HFFc6 (cell line): ENCODE measurements around the gene ACTR3C. TPM values are rescaled to one million over a fixed set of nuclear protein-coding genes. Genes with fewer than 3 reads are reported as not detected.
"Not testable (repeated sequence)": the region's sequence is repeated elsewhere in the genome, so short reads cannot be mapped to it uniquely, and the experiment has no call there.

Experiments
- DNase-seq: peaks from one replicate; pipeline ENCODE4 v3.0.0-alpha.2; 2018
- H3K27ac Mint-ChIP-seq: 2 replicates; pipeline ENCODE4 v1.8.0; 2020; ENCODE audit warnings: mild to moderate bottlenecking, mixed read lengths
- H3K27me3 Mint-ChIP-seq: 2 replicates; pipeline ENCODE4 v1.8.0; 2021; ENCODE audit warnings: mild to moderate bottlenecking, moderate library complexity, mixed read lengths; ENCODE audit not compliant: insufficient read depth
- H3K36me3 Mint-ChIP-seq: 2 replicates; pipeline ENCODE4 v1.8.0; 2021; ENCODE audit warnings: low read depth, mixed read lengths
- H3K4me1 Mint-ChIP-seq: 2 replicates; pipeline ENCODE4 v1.8.0; 2020; ENCODE audit warnings: low read depth, mixed read lengths
- H3K4me3 Mint-ChIP-seq: 2 replicates; pipeline ENCODE4 v1.8.0; 2020; ENCODE audit warnings: mild to moderate bottlenecking, moderate library complexity, mixed read lengths
- H3K9me3 Mint-ChIP-seq: 2 replicates; pipeline ENCODE4 v1.8.0; 2020; ENCODE audit warnings: mild to moderate bottlenecking, mixed read lengths
- CTCF ChIP-seq: fragments of 200-600 bp; sonication (generic); IDR thresholded peaks from 2 replicates; pipeline ENCODE4 v1.5.0; 2021; ENCODE audit warnings: antibody characterized with exemption, mild to moderate bottlenecking
- total RNA-seq, 6 experiments: library from RNA; stranded (reverse); fragmentation: NEBNext Ultra II Directional; extraction: Animal tissue kit (Norgen Biotek cat#: 25700); gene quantifications; 2 replicates in 1 of 6; 3 replicates in 5 of 6; pipeline ENCODE4 v1.2.3, GENCODE V29; 2021

The ACTR3C gene
- total RNA-seq, 6 experiments from 2014 or later = not detected

- DNase-seq, H3K4me1 Mint-ChIP-seq, H3K4me3 Mint-ChIP-seq, H3K9me3 Mint-ChIP-seq, H3K27ac Mint-ChIP-seq, H3K36me3 Mint-ChIP-seq, H3K27me3 Mint-ChIP-seq: not testable (repeated sequence)
Observed at GRCh38 chr7:150295027-150295426, 28.3 kb downstream of the ACTR3C start.

GRCh38 chr7:150290317-150290716 is 33.0 kb downstream of the ACTR3C start:
- not testable (repeated sequence) for H3K4me3 Mint-ChIP-seq, H3K9me3 Mint-ChIP-seq, H3K27me3 Mint-ChIP-seq, H3K27ac Mint-ChIP-seq, DNase-seq, H3K4me1 Mint-ChIP-seq, H3K36me3 Mint-ChIP-seq

GRCh38 chr7:150288816-150289215 is 34.5 kb downstream of the ACTR3C start:
- H3K27ac Mint-ChIP-seq, H3K9me3 Mint-ChIP-seq, H3K36me3 Mint-ChIP-seq, H3K27me3 Mint-ChIP-seq, H3K4me1 Mint-ChIP-seq, DNase-seq, H3K4me3 Mint-ChIP-seq: not testable (repeated sequence)

- DNase-seq = not testable (repeated sequence)
Observed at GRCh38 chr7:150287815-150288214, 35.5 kb downstream of the ACTR3C start.

GRCh38 chr7:150285849-150286754 is 37.2 kb downstream of the ACTR3C start:
- peak; percentile 64 for TF ChIP-seq CTCF
- not testable (repeated sequence) for H3K27ac Mint-ChIP-seq, H3K4me1 Mint-ChIP-seq, H3K9me3 Mint-ChIP-seq, DNase-seq, H3K4me3 Mint-ChIP-seq, H3K27me3 Mint-ChIP-seq, H3K36me3 Mint-ChIP-seq

More at GRCh38 chr7:150287815-150288214, 35.5 kb downstream of the ACTR3C start:
- not testable (repeated sequence) for H3K4me3 Mint-ChIP-seq, H3K27ac Mint-ChIP-seq, H3K36me3 Mint-ChIP-seq, H3K27me3 Mint-ChIP-seq, H3K9me3 Mint-ChIP-seq, H3K4me1 Mint-ChIP-seq

GRCh38 chr7:150283608-150284007 is 39.7 kb downstream of the ACTR3C start:
- H3K4me1 Mint-ChIP-seq, H3K27ac Mint-ChIP-seq, H3K27me3 Mint-ChIP-seq, H3K4me3 Mint-ChIP-seq, H3K9me3 Mint-ChIP-seq, DNase-seq, H3K36me3 Mint-ChIP-seq: not testable (repeated sequence)

GRCh38 chr7:150283111-150283510 is 40.2 kb downstream of the ACTR3C start:
- not testable (repeated sequence) for H3K36me3 Mint-ChIP-seq, H3K27me3 Mint-ChIP-seq, DNase-seq, H3K27ac Mint-ChIP-seq, H3K4me3 Mint-ChIP-seq, H3K4me1 Mint-ChIP-seq, H3K9me3 Mint-ChIP-seq

- not testable (repeated sequence) for H3K9me3 Mint-ChIP-seq, H3K36me3 Mint-ChIP-seq, H3K27ac Mint-ChIP-seq, H3K27me3 Mint-ChIP-seq, H3K4me1 Mint-ChIP-seq, H3K4me3 Mint-ChIP-seq, DNase-seq
Observed at GRCh38 chr7:150281681-150282403, 41.5 kb downstream of the ACTR3C start.

GRCh38 chr7:150278383-150278782 is 45.0 kb downstream of the ACTR3C start:
- not testable (repeated sequence) for H3K27ac Mint-ChIP-seq, H3K4me1 Mint-ChIP-seq

More at GRCh38 chr7:150278383-150278782, 45.0 kb downstream of the ACTR3C start:
- H3K36me3 Mint-ChIP-seq, H3K27me3 Mint-ChIP-seq, H3K9me3 Mint-ChIP-seq, H3K4me3 Mint-ChIP-seq, DNase-seq: not testable (repeated sequence)
